ENCODE results near the gene LINGO4.
A peak's percentile ranks its signal among the peaks of the same experiment; 100 is the strongest.

The LINGO4 gene

GRCh38 chr1:151832318-151832980 lies 27.2 kb upstream of the LINGO4 start:
- no peak for DNase-seq

GRCh38 chr1:151831605-151832004 lies 26.4 kb upstream of the LINGO4 start, which contains the start of gene RORC:
Gene RORC, minus strand, starts transcription at chr1:151831802. Its CDS starts 38 bp downstream, at chr1:151831764.
- no peak for DNase-seq

GRCh38 chr1:151831256-151831591 lies 26.0 kb upstream of the LINGO4 start:
- no peak for DNase-seq

GRCh38 chr1:151830055-151830454 lies 24.8 kb upstream of the LINGO4 start:
- DNase-seq = no peak

GRCh38 chr1:151829352-151830046 lies 24.3 kb upstream of the LINGO4 start:
- no peak for DNase-seq

GRCh38 chr1:151828921-151829320 lies 23.7 kb upstream of the LINGO4 start:
- peak; percentile 30 for DNase-seq

- no peak for DNase-seq
Observed at GRCh38 chr1:151827853-151828252, 22.6 kb upstream of the LINGO4 start.

GRCh38 chr1:151825751-151826660 lies 20.8 kb upstream of the LINGO4 start:
- DNase-seq = no peak

- no peak for DNase-seq
Observed at GRCh38 chr1:151825204-151825603, 20.0 kb upstream of the LINGO4 start.

- DNase-seq = no peak
Observed at GRCh38 chr1:151823175-151823574, 18.0 kb upstream of the LINGO4 start.

GRCh38 chr1:151822404-151822803 lies 17.2 kb upstream of the LINGO4 start:
- DNase-seq = no peak

GRCh38 chr1:151820940-151821339 lies 15.7 kb upstream of the LINGO4 start:
- DNase-seq = no peak

GRCh38 chr1:151819976-151820623 lies 14.9 kb upstream of the LINGO4 start:
- no peak for DNase-seq

- no peak for DNase-seq
Observed at GRCh38 chr1:151819227-151819835, 14.1 kb upstream of the LINGO4 start.

- no peak for DNase-seq
Observed at GRCh38 chr1:151817353-151817730, 12.1 kb upstream of the LINGO4 start.

GRCh38 chr1:151816548-151817352 lies 11.5 kb upstream of the LINGO4 start:
- no peak for DNase-seq

- no peak for DNase-seq
Observed at GRCh38 chr1:151815716-151816327, 10.6 kb upstream of the LINGO4 start.

GRCh38 chr1:151814971-151815545 lies 9.8 kb upstream of the LINGO4 start:
- DNase-seq = no peak

GRCh38 chr1:151814426-151814825 lies 9.2 kb upstream of the LINGO4 start:
- no peak for DNase-seq

GRCh38 chr1:151813271-151813977 lies 8.2 kb upstream of the LINGO4 start:
- DNase-seq = no peak
